Nephron (organoid): ENCODE measurements around the gene CHI3L2.

ENCODE experiments used
- H3K27ac Mint-ChIP-seq, 3 experiments: 2 replicates each; pipeline ENCODE4 v1.8.0; 2020; ENCODE audit warnings: mixed read lengths in 3 of 3, mild to moderate bottlenecking in 2 of 3, moderate library complexity in 1 of 3
- H3K27me3 Mint-ChIP-seq: 2 replicates; pipeline ENCODE4 v1.8.0; 2021; ENCODE audit warnings: low read depth, mild to moderate bottlenecking, moderate library complexity, mixed read lengths
- H3K36me3 Mint-ChIP-seq: 2 replicates; pipeline ENCODE4 v1.8.0; 2020; ENCODE audit warnings: low read depth, mixed read lengths
- H3K4me1 Mint-ChIP-seq: 2 replicates; pipeline ENCODE4 v1.8.0; 2020; ENCODE audit warnings: mixed read lengths
- H3K4me3 Mint-ChIP-seq, 3 experiments: 2 replicates each; pipeline ENCODE4 v1.8.0; 2020; ENCODE audit warnings: mild to moderate bottlenecking in 3 of 3, mixed read lengths in 3 of 3, moderate library complexity in 2 of 3
- H3K9me3 Mint-ChIP-seq: 2 replicates; pipeline ENCODE4 v1.8.0; 2020; ENCODE audit warnings: mixed read lengths
- CTCF ChIP-seq, 3 experiments: fragments of 200-600 bp; sonication (generic); IDR thresholded peaks; one replicate each; pipeline ENCODE4 v1.5.0; 2021; ENCODE audit warnings: antibody characterized with exemption in 3 of 3; ENCODE audit not compliant: unreplicated experiment in 3 of 3

Gene CHI3L2

GRCh38 chr1:111290104-111290503 lies 62.6 kb downstream of the CHI3L2 start:
- H3K4me3 Mint-ChIP-seq = no peak overlapping the region
- no peaks in the 10 kb centered on the region for H3K27me3 Mint-ChIP-seq
- H3K9me3 Mint-ChIP-seq = no peaks in the 10 kb centered on the region
- TF ChIP-seq CTCF (IDR thresholded peaks at IDR 0.05; ENCODE audit: unreplicated experiment in 3 of 3) = no peak
- H3K4me1 Mint-ChIP-seq = peaks cover 5% of the 10 kb centered on the region
- no peaks in the 10 kb centered on the region for H3K36me3 Mint-ChIP-seq
- peak overlapping the region in 1 of 3 experiments; percentile 41 for H3K27ac Mint-ChIP-seq

GRCh38 chr1:111290630-111291029 lies 63.1 kb downstream of the CHI3L2 start, which contains the start of gene CHIA:
TSS of gene CHIA (plus strand) at chr1:111290851. CDS start at chr1:111310468, 19,617 bp downstream.
- Mint-ChIP-seq H3K9me3 (no peaks in the 10 kb centered on the region), H3K36me3 (no peaks in the 10 kb centered on the region), H3K4me3 (no peak within 1 kb of the TSS), H3K27me3 (no peaks in the 10 kb centered on the region), H3K27ac (peak within 1 kb of the TSS in 1 of 3 experiments; percentile 41), H3K4me1 (peaks cover 5% of the 10 kb centered on the region)
- no peak for TF ChIP-seq CTCF (IDR thresholded peaks at IDR 0.05; ENCODE audit: unreplicated experiment in 3 of 3)
